LNCAP (cell line): ENCODE data around the gene BRME1.

Experiments
- TF ChIP-seq, protein P1 (sequence below): fragments of 450-650 bp; IDR thresholded peaks from 2 replicates; pipeline ENCODE4 v1.5.1; 2017; ENCODE audit warnings: mild to moderate bottlenecking

Gene BRME1

DNA sequence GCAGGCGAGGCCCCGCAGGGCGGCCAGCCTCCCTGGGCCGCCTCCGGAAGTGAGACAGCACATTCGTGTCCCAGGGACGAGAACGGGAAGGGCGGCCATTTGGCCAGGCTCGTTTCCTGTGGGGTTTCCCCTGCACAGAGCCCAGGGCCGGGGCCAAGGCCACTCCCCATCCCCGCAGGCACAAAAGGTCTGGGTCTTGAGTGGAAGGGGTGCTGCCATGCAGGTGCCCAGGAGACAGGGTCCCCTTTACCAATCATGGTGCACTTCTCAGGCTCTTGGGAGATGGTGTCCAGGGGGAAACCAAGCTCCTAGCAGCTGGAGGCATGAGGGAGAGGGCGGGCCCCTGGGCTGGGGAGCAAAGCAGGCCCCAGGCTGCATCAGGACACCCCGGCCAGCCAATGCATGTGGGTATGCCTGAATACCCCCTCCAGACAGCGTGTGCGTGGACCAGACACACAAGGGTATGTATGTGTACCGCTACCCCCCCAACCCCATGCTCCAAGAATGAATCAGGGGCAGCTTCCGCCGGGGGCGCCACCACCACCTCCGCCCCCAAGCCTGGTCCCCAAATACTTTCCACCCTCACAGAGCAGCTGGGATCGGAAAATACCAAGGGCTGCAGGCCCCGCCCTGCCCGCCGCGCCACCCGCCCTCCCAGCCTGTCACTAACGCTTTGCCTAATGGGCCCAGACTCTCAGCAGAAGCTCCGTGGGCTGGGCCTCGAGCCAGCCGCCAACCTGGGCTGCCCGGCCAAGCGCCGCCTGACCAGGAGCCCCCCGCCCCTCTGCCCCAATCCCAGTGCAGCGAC is 66.6 kb downstream of the BRME1 start:
- TF ChIP-seq, protein P1, sequence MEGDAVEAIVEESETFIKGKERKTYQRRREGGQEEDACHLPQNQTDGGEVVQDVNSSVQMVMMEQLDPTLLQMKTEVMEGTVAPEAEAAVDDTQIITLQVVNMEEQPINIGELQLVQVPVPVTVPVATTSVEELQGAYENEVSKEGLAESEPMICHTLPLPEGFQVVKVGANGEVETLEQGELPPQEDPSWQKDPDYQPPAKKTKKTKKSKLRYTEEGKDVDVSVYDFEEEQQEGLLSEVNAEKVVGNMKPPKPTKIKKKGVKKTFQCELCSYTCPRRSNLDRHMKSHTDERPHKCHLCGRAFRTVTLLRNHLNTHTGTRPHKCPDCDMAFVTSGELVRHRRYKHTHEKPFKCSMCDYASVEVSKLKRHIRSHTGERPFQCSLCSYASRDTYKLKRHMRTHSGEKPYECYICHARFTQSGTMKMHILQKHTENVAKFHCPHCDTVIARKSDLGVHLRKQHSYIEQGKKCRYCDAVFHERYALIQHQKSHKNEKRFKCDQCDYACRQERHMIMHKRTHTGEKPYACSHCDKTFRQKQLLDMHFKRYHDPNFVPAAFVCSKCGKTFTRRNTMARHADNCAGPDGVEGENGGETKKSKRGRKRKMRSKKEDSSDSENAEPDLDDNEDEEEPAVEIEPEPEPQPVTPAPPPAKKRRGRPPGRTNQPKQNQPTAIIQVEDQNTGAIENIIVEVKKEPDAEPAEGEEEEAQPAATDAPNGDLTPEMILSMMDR: no peak

DNA sequence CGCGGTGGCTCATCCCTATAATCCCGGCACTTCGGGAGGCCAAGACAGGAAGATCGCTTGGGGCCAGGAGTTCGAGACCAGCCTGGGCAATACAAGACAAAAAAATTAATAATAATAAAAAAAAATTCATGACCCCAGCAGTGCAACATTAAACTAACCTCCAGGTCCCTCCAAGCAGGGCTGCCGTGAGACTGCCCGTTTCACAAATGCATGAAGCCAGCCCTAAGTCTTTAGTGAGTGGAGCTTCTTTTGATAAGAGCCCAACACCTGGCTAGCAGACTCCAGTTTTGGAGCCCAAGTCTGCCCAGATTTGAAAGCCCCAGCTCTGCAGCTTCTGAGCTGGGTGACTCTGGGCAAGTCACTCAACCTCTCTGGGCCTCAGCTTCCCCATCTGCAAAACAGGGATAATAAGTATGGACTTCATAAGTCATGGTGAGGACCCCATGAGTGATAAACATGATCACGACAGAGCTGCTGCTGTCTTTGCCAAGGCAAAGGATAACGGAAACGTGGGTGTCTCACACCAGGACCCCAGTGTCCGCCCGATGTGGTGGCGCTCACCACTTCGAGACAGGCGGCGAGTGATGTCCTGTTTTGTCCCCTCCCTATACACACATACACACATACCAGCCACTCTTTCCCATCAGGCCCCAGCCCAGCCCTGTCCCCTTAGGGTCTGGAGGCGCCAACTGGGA is 67.3 kb downstream of the BRME1 start:
- TF ChIP-seq, protein P1: no peak

- TF ChIP-seq, protein P1: no peak
Observed at GRCh38 chr19:13835791-13836723, 69.9 kb downstream of the BRME1 start.

- TF ChIP-seq, protein P1: no peak
Observed at GRCh38 chr19:13834244-13835069, 71.5 kb downstream of the BRME1 start.

DNA sequence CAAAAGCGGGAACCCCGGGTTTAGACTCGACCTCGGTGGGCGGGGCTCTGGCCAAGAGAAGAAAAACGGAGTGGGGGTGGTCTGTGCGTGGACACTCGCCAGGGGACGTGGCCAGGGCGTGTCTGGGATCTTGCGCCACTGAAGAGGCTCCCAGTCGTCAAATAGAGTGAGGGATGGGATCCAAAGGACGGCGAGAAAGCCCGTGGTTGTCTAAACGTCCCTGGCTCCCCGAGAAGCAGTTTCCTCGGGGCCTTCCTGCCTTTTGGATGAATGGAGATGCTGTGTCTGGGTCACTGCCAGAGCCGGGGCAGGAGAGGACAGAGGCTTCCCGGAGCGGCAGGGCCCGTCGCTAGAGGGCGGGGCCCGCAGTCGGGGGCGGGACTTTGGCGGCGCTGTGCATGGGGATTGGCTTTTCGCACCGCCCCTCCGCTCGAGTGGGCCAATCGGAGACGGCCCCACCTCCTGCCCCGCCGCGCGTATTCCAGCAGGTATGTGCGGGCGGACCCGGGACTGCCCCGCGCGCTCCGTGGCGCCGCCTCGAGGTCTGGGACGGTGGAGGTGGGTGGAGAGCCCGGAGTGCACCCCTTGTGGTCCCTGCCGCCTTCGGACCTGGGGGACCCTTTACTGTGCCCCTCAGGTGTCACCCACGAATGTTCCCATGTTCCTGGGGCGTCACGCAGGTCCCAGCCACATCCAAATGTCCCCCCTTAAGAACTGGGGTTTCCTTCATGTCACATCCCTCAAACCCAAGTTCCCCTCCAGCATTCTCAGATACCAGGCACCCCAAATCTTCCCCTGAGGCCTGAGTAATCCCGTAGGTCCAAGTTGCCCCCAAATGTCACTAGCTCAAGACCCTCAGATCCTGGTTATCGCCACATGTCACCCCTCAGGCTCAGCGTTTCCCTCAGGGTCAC is 72.3 kb downstream of the BRME1 start:
- TF ChIP-seq, protein P1: peak; percentile 55; the same call in 1 of the 2 replicates
